NCI-H774 (cell line): ENCODE results near the gene SS18L1.
"Not testable (repeated sequence)": the region's sequence is repeated elsewhere in the genome, so short reads cannot be mapped to it uniquely, and the experiment has no call there.

Experiments used
- DNase-seq: peaks from one replicate; lab custom pipeline; 2025; lab: John Stamatoyannopoulos, UW

Gene SS18L1

GRCh38 chr20:62137478-62138203, 5.9 kb upstream of the SS18L1 start:
- no peak for DNase-seq

DNA sequence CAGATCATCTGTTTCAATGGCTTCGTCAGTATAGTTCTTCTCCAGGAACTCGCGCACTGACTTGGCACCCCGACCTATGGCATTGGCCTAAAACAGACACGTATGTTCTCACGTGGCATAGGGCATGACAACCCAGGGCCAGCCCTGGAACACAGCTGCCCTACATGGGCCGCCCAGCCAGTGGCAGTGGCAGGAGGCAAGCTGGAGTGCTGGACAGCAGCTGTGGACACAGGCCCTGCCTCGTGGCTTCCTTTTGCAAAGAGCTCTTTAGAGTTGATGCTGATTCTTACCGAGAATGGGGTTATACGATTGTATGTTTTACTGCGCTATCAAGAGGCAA, 5.4 kb upstream of the SS18L1 start:
- no peak for DNase-seq

GRCh38 chr20:62138912-62139311, 4.7 kb upstream of the SS18L1 start:
- no peak for DNase-seq

GRCh38 chr20:62139636-62140035, 3.9 kb upstream of the SS18L1 start:
- DNase-seq = no peak

DNA sequence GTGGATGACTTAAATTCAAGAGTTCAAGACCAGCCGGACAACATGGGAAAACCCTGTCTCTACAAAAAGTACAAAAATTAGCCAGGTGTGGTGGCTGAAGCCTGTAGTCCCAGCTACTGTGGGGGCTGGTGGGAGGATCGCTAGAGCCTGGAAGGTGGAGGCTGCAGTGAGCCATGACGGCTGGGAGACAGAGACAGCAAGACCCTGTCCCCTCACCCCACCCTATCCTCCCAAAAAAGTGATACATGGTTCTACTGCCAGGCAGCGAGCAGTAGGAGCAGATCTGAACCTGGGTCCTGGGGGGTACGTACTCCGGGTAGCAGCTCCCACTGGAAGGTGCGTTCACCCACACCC, 2.5 kb upstream of the SS18L1 start:
- DNase-seq = no peak

- no peak for DNase-seq
Measured at GRCh38 chr20:62141397-62142251, 1.9 kb upstream of the SS18L1 start.

GRCh38 chr20:62142252-62143080, 1.1 kb upstream of the SS18L1 start:
- DNase-seq = no peak

DNA sequence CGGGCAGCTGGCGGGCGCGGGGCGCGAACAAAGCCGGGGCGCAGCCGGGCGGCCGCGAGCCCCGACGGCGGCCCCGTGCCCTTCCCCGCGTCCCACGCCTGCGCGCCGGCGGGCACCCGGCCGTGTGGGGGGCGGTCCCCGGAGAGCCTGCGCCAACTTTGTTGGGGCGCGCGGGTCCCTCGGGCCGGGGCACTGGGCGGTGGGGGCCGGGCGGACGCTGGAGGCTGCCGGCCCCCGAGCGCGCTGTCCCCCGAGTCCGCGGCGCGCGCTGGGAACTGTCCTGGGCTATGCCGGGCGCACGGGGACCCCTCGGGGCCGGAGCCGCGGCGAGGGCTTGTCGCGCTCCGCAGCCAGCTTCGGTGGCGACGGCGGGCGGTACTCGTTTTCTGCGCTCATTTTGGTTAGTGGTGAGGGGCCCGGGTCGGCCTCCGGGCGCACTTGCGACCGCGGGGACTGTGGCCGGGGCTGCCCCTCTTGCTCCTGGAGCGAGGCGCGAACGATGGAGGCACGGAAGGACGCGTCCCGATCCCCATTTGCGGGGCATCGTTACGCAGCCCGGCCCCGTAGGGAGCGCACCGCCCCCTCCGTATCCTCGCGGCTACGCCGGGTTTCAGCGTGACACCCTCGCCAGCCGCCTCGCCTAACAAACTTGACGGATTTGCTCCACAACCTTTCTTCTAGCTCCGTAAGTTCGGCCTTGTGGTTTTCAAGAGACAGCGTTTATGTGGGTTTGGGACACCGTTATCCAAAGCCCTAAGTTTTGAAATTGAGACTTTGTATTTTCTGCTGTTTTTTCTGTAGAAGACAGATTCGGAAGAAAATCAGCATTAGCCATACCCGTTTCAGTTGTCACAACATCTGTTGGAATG, 622 bp downstream of the SS18L1 start:
- DNase-seq = no peak

GRCh38 chr20:62145688-62146018, 2.1 kb downstream of the SS18L1 start:
- no peak for DNase-seq

- DNase-seq = no peak
Measured at GRCh38 chr20:62146019-62146755, 2.6 kb downstream of the SS18L1 start.

- DNase-seq = no peak
Measured at GRCh38 chr20:62147125-62147524, 3.6 kb downstream of the SS18L1 start.

- DNase-seq = no peak
Measured at GRCh38 chr20:62147528-62147927, 4.0 kb downstream of the SS18L1 start.

DNA sequence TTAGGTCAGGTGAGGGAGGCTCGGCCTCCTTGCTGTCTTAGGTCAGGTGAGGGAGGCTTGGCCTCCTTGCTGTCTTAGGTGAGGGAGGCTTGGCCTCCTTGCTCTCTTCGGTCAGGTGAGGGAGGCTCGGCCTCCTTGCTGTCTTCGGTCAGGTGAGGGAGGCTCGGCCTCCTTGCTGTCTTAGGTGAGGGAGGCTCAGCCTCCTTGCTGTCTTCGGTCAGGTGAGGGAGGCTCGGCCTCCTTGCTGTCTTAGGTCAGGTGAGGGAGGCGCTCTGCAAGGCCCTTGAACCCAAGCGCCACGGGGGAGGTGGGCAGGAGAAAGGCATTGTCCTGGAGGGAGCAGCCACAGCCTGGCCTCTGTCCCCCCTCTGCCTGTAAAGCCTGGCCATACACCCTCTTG, 4.8 kb downstream of the SS18L1 start:
- not testable (repeated sequence) for DNase-seq

DNA sequence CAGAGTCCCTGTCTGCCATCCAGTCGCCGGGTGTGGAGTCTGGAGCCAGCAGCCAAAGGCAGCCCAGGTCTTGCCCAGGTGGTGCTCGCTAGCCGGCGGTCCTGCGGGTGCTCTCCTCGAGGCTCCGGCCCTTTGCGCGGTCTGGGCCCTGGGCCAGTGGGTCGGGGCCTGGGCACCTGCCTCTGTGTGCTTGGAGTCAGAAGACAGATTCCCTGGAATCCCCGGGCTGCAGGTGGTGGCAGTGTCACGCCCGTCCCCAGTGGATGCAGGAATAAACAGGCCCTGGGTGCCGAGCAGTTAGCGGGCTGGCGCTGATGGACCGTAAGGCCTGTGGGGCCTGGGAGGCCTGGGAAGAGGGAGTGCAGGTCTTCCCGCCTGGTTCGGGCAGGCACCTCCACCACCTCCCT, 5.3 kb downstream of the SS18L1 start:
- DNase-seq = no peak

DNA sequence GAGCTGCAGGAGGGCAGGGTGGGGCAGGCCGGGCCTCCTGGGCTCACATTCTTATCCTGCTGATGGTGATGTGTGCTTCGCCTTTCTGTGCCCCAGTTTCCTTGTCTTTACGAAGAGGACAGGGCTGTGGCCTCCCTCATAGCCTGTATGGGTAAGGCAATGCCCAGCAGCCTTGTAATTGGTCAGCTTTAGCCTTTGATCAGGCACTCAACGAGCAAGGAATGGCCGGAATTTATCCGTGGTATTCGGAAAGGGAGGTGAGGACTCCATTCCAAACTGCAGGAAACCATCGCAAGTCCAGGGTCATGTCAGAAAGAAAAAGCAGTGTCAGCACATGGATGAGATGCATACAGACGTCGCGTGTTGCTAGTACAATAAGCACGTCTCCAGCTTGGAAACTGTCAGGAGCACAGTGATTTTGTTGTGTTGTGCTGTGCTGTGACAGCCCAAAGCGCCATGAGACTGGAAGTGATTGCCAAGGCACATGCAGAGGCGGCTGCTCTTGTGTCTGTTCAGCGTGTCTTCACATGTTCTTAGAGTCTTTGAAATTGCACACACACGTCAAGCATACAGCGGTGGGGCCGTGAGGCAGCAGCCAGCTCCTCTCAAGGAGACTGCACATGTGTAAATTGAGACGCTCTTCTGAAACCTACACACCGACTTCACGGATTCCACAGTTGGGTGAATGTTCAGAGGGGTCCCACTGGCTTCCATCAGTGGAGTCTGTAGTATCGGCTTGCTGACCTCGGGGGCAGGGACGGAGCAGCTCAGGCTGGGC, 6.2 kb downstream of the SS18L1 start:
- DNase-seq = no peak

DNA sequence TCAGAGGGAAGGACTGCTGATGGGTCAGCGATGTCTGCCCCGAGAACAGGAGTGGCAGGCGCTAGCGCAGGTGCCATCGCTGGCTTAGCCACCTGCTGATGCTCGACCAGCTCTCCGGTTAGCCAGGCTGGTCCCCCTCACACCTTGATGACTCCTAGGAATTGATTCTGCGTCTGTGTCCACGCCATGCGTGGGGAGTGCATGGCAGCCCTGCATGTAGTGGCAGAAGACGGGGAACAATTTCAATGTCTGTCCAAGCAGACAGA, 6.7 kb downstream of the SS18L1 start:
- no peak for DNase-seq

DNA sequence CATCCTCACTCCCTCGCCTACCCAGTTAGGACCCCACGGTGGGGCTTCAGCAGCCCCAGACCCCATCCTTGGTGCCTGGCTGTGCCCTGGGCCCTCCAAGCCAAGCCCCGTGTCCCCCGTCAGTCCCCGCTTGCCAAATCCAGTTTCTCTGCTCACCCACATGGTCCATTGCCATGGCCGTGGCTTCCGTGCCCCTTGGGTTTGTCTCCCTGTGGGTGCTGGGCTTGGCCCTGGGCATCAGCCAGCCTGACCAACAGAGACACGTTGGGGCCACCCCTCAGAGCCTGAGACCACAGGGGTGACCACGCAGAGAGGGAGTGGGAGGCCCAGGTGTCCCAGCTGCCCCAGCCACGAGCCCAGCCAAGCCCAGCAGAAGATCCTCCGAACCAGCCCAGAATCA, 7.7 kb downstream of the SS18L1 start:
- no peak for DNase-seq

GRCh38 chr20:62151835-62152364, 8.3 kb downstream of the SS18L1 start:
- DNase-seq = no peak

GRCh38 chr20:62155428-62156253, 12.1 kb downstream of the SS18L1 start:
- no peak for DNase-seq

DNA sequence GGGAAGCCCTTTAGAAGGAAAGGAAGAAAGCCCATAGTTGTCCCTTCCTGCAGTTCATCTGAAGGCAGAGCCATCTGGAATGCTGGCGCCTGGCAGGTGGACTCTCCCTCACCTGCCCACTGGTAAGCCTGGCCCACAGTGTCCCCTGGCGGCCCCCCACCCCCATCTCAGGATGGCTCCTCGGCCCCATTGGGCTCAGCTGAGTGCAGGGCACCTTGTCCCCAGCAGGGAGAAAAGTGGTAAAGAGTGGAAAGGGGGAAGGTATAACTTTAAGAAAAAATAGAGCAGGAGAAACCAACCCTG, 12.6 kb downstream of the SS18L1 start:
- no peak for DNase-seq
